Body of pancreas (tissue), 4 donors: ENCODE data around the gene RASL10A.

Source experiments
- CTCF ChIP-seq, 7 experiments: fragments of 450-650 bp in 4 of 7; fragments of 200-600 bp in 3 of 7; sonication (generic) in 3 of 7; IDR thresholded peaks; one replicate each; pipeline ENCODE4 v1.5.1; 2016 to 2019; ENCODE audit warnings: antibody characterized with exemption in 7 of 7
- POLR2A ChIP-seq, 3 donors: fragments of 450-650 bp; IDR thresholded peaks; one replicate each; pipeline ENCODE4 v1.6.1; 2016; ENCODE audit warnings: antibody characterized with exemption in 3 of 3, mild to moderate bottlenecking in 2 of 3

- TF ChIP-seq CTCF (IDR thresholded peaks at IDR 0.05) (no peak), POLR2A (IDR thresholded peaks at IDR 0.05) (no peak)
These were observed 25.8 kb upstream of the RASL10A start for GRCh38 chr22:29341056-29341848.
